GM12878 (cell line): ENCODE data around the gene HUWE1.

Experiments used
- ASH2L ChIP-seq: fragments of 300-600, 200-600 bp; sonication (generic); IDR thresholded peaks from 2 replicates; pipeline ENCODE4 v1.6.1; 2017; ENCODE audit warnings: low read depth, mild to moderate bottlenecking, borderline replicate concordance
- CTCF ChIP-seq, 3 experiments: IDR thresholded peaks in 2 of 3; conservative IDR thresholded peaks in 1 of 3; 2 replicates each; pipeline ENCODE4 v1.5.1; 2011; ENCODE audit warnings: low read depth in 3 of 3, low read length in 3 of 3, mild to moderate bottlenecking in 3 of 3, control low read depth in 2 of 3, moderate library complexity in 2 of 3, inconsistent platforms in 1 of 3, mixed read lengths in 1 of 3; ENCODE audit not compliant: control insufficient read depth in 2 of 3, insufficient read depth in 1 of 3; ENCODE audit errors: extremely low read depth in 1 of 3
- EP300 ChIP-seq, 2 experiments: fragments of 150-350 bp in 1 of 2; IDR thresholded peaks; 2 replicates each; pipeline ENCODE4 v1.6.1; 2011 to 2012; ENCODE audit warnings: low read depth in 2 of 2, low read length in 2 of 2, borderline replicate concordance in 1 of 2, improper control_type of control experiment in 1 of 2, inconsistent platforms in 1 of 2; ENCODE audit not compliant: control insufficient read depth in 1 of 2
- ESRRA ChIP-seq: IDR thresholded peaks from 2 replicates; pipeline ENCODE4 v1.6.1; 2012; ENCODE audit warnings: mild to moderate bottlenecking, low read length, improper control_type of control experiment
- YY1 ChIP-seq: IDR thresholded peaks from 2 replicates; pipeline ENCODE4 v1.6.1; 2011; ENCODE audit warnings: low read depth, mild to moderate bottlenecking, low read length
- ZNF24 ChIP-seq: fragments of 450-650 bp; IDR thresholded peaks from 2 replicates; pipeline ENCODE4 v1.6.1; 2017; ENCODE audit warnings: antibody characterized with exemption, mild to moderate bottlenecking

DNA sequence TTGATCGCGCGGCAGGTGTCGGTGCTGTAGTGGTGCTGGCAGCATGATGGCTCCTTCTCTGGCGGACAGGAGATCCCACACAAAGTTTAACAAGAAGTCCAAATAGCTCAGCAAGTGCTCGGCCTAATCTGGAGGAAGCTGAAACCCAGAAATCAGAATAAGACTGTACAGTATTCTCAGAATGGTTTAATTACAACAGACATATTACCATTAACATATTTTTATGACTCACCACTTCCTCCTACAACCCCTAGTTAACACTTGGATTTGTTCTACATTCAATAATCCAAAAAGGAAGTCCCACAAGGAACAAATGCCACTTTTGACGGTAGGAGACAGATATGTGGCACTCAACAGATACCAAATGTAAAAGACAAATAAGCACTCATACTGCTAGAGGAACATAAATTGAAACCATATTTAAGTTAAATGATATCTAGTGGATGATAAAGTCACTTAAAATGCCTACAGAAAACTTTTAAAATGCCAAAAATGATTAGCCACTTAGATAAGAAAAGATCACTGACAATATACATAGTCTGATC lies 91.2 kb downstream of the HUWE1 start:
- no peak for TF ChIP-seq EP300 (IDR thresholded peaks at IDR 0.05; ENCODE audit: borderline replicate concordance in 1 of 2, control insufficient read depth in 1 of 2, low read depth in 2 of 2, low read length in 2 of 2)
- TF ChIP-seq ZNF24: no peak
- no peak for TF ChIP-seq YY1
- TF ChIP-seq CTCF (IDR thresholded peaks at IDR 0.05 in 2 of 3, conservative IDR thresholded peaks at IDR 0.05 in 1 of 3; ENCODE audit: control insufficient read depth in 2 of 3, extremely low read depth in 1 of 3, insufficient read depth in 1 of 3, low read depth in 3 of 3, low read length in 3 of 3): no peak
- TF ChIP-seq ESRRA: no peak
- TF ChIP-seq ASH2L: no peak
